WTC11 (cell line): ENCODE measurements around the gene CORO7. TPM values are rescaled to one million over a fixed set of nuclear protein-coding genes. Genes with fewer than 3 reads are reported as not detected.

Source experiments
- ATAC-seq: fragments of 200-7000 bp; cut with Tn5 transposase; 2 replicates; pipeline ENCODE4 v1.10.0; 2021; ENCODE audit warnings: mild to moderate bottlenecking, moderate library complexity
- CTCF ChIA-PET: fragments of 300-600 bp; sonication (Branson Sonifier 250); formaldehyde crosslinking; loops from one replicate; lab custom pipeline; 2021; ENCODE audit warnings: antibody characterized with exemption; lab: Charles Lee
- POLR2A ChIA-PET: fragments of 350-600 bp; sonication (Branson Sonifier 250); formaldehyde crosslinking; loops from one replicate; lab custom pipeline; 2021; ENCODE audit warnings: antibody characterized with exemption; lab: Charles Lee
- DNase-seq: peaks from one replicate; pipeline ENCODE4 v3.0.0; 2021; ENCODE audit warnings: low spot score
- H3K27ac Mint-ChIP-seq: 2 replicates; pipeline ENCODE4 v1.8.0; 2021; ENCODE audit warnings: mixed read lengths
- H3K27me3 Mint-ChIP-seq: 2 replicates; pipeline ENCODE4 v1.8.0; 2021; ENCODE audit warnings: low read depth, mild to moderate bottlenecking, moderate library complexity, mixed read lengths
- H3K36me3 Mint-ChIP-seq: 2 replicates; pipeline ENCODE4 v1.8.0; 2021; ENCODE audit warnings: mixed read lengths
- H3K4me1 Mint-ChIP-seq: 2 replicates; pipeline ENCODE4 v1.8.0; 2022; ENCODE audit warnings: mixed read lengths
- H3K4me3 Mint-ChIP-seq: 2 replicates; pipeline ENCODE4 v1.8.0; 2021; ENCODE audit warnings: mild to moderate bottlenecking, moderate library complexity, mixed read lengths
- H3K9me3 Mint-ChIP-seq: 2 replicates; pipeline ENCODE4 v1.8.0; 2021; ENCODE audit warnings: mixed read lengths
- CBFB ChIP-seq: sonication (generic); formaldehyde crosslinking; IDR thresholded peaks from 2 replicates; pipeline ENCODE4 v1.8.1; 2022; ENCODE audit warnings: mild to moderate bottlenecking, low read depth, missing genetic modification reagents
- CREB1 ChIP-seq: sonication (generic); formaldehyde crosslinking; IDR thresholded peaks from 2 replicates; pipeline ENCODE4 v1.8.0; 2023; ENCODE audit warnings: mild to moderate bottlenecking, missing genetic modification reagents
- ELF4 ChIP-seq: sonication (generic); formaldehyde crosslinking; IDR thresholded peaks from 2 replicates; pipeline ENCODE4 v1.8.1; 2022; ENCODE audit warnings: low read depth, mild to moderate bottlenecking, moderate library complexity, missing genetic modification reagents
- IRF2 ChIP-seq: sonication (generic); formaldehyde crosslinking; IDR thresholded peaks from 2 replicates; pipeline ENCODE4 v1.8.0; 2022; ENCODE audit warnings: low read depth, missing genetic modification reagents, borderline replicate concordance
- KAT7 ChIP-seq: sonication (generic); formaldehyde crosslinking; IDR thresholded peaks from 2 replicates; pipeline ENCODE4 v1.8.1; 2023; ENCODE audit warnings: missing genetic modification reagents, mild to moderate bottlenecking, borderline replicate concordance
- OVOL2 ChIP-seq: fragments of 250-450 bp; sonication (Bioruptor Pico); IDR thresholded peaks from 2 replicates; pipeline ENCODE4 v1.9.0; 2021; ENCODE audit warnings: mild to moderate bottlenecking, borderline replicate concordance
- TP53 ChIP-seq: sonication (generic); formaldehyde crosslinking; IDR thresholded peaks from 2 replicates; pipeline ENCODE4 v1.8.1; 2023; ENCODE audit warnings: mild to moderate bottlenecking, missing genetic modification reagents
- ZNF121 ChIP-seq: sonication (generic); formaldehyde crosslinking; IDR thresholded peaks from 2 replicates; pipeline ENCODE4 v1.8.0; 2023; ENCODE audit warnings: missing genetic modification reagents
- ZNF263 ChIP-seq: sonication (generic); formaldehyde crosslinking; IDR thresholded peaks from 2 replicates; pipeline ENCODE4 v1.8.1; 2022; ENCODE audit warnings: low read depth, mild to moderate bottlenecking, moderate library complexity, missing genetic modification reagents
- total RNA-seq: library from RNA; stranded (reverse); gene quantifications from 3 replicates; pipeline ENCODE4 v1.2.3, GENCODE V29; 2021
- TF ChIP-seq, protein P1 (sequence below): fragments of 200-600 bp; IDR thresholded peaks from 2 replicates; pipeline ENCODE4 v1.8.0; 2022; ENCODE audit warnings: antibody characterized with exemption
- TF ChIP-seq, protein P2 (sequence below): sonication (generic); formaldehyde crosslinking; conservative IDR thresholded peaks from 2 replicates; pipeline ENCODE4 v1.8.1; 2022; ENCODE audit warnings: mild to moderate bottlenecking, missing genetic modification reagents
- TF ChIP-seq, protein P3 (sequence below): sonication (generic); formaldehyde crosslinking; IDR thresholded peaks from 2 replicates; pipeline ENCODE4 v1.8.1; 2023; ENCODE audit warnings: mild to moderate bottlenecking, missing genetic modification reagents, borderline replicate concordance
- TF ChIP-seq, protein P4 (sequence below): sonication (generic); formaldehyde crosslinking; IDR thresholded peaks from 2 replicates; pipeline ENCODE4 v1.8.0; 2023; ENCODE audit warnings: missing genetic modification reagents
- TF ChIP-seq, protein P5 (sequence below): sonication (generic); formaldehyde crosslinking; IDR thresholded peaks from 2 replicates; pipeline ENCODE4 v1.8.1; 2022; ENCODE audit warnings: missing genetic modification reagents, borderline replicate concordance
- TF ChIP-seq, protein P6 (sequence below): fragments of 250-450 bp; sonication (Bioruptor Pico); conservative IDR thresholded peaks from 2 replicates; pipeline ENCODE4 v1.9.0; 2021; ENCODE audit warnings: mild to moderate bottlenecking

CORO7 gene
- total RNA-seq, 1 experiment from 2014 or later = 45.5 TPM

DNA sequence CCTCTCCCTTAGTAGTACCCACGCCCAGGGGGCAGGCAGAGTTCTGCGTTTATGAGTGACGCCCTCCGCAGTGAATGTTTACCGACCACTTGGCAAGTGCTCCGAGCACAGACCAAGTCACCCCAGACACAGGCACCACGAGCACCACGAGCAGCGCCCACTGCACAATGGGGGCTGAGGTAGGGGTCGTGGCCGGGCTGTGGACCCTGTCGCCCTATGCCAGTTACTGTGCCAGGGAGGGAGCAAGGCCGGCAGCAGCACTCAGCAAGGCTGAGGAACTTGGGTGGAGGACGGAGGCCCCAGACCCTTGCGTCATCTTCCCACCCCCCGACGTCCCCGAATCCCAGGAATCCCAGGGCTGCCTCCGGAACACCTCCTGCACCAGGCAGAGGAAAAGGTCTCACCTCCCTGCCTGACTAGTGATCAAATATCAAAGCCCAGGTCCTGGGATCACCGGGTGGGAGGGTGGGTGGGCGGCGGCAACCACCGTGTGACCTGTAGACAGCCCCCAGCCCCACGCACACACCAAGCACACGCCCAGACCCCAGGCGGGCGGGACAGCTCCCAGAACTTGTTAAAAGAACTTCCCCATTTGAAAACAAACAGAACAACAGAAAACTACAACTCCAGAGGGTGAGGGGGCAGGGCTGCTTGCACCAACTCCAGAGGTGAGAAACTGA, 39.4 kb downstream of the CORO7 start:
- Mint-ChIP-seq H3K27me3 (no peaks in the 10 kb centered on the region), H3K27ac (peak overlapping the region; percentile 94), H3K9me3 (no peaks in the 10 kb centered on the region), H3K4me3 (no peak overlapping the region), H3K36me3 (no peaks in the 10 kb centered on the region), H3K4me1 (peaks cover 50% of the 10 kb centered on the region)
- TF ChIP-seq, protein P1, sequence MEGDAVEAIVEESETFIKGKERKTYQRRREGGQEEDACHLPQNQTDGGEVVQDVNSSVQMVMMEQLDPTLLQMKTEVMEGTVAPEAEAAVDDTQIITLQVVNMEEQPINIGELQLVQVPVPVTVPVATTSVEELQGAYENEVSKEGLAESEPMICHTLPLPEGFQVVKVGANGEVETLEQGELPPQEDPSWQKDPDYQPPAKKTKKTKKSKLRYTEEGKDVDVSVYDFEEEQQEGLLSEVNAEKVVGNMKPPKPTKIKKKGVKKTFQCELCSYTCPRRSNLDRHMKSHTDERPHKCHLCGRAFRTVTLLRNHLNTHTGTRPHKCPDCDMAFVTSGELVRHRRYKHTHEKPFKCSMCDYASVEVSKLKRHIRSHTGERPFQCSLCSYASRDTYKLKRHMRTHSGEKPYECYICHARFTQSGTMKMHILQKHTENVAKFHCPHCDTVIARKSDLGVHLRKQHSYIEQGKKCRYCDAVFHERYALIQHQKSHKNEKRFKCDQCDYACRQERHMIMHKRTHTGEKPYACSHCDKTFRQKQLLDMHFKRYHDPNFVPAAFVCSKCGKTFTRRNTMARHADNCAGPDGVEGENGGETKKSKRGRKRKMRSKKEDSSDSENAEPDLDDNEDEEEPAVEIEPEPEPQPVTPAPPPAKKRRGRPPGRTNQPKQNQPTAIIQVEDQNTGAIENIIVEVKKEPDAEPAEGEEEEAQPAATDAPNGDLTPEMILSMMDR = no peak
- TF ChIP-seq, protein P2, sequence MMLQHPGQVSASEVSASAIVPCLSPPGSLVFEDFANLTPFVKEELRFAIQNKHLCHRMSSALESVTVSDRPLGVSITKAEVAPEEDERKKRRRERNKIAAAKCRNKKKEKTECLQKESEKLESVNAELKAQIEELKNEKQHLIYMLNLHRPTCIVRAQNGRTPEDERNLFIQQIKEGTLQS (CRISPR knock-in tag) = no peak
- TF ChIP-seq CBFB (no peak), KAT7 (CRISPR knock-in tag) (no peak), OVOL2 (CRISPR knock-in tag) (no peak), TP53 (CRISPR knock-in tag) (no peak), ZNF121 (CRISPR knock-in tag) (no peak), CREB1 (no peak), ZNF263 (CRISPR knock-in tag) (no peak), IRF2 (CRISPR knock-in tag) (no peak), ELF4 (CRISPR knock-in tag) (no peak)
- TF ChIP-seq, protein P3, sequence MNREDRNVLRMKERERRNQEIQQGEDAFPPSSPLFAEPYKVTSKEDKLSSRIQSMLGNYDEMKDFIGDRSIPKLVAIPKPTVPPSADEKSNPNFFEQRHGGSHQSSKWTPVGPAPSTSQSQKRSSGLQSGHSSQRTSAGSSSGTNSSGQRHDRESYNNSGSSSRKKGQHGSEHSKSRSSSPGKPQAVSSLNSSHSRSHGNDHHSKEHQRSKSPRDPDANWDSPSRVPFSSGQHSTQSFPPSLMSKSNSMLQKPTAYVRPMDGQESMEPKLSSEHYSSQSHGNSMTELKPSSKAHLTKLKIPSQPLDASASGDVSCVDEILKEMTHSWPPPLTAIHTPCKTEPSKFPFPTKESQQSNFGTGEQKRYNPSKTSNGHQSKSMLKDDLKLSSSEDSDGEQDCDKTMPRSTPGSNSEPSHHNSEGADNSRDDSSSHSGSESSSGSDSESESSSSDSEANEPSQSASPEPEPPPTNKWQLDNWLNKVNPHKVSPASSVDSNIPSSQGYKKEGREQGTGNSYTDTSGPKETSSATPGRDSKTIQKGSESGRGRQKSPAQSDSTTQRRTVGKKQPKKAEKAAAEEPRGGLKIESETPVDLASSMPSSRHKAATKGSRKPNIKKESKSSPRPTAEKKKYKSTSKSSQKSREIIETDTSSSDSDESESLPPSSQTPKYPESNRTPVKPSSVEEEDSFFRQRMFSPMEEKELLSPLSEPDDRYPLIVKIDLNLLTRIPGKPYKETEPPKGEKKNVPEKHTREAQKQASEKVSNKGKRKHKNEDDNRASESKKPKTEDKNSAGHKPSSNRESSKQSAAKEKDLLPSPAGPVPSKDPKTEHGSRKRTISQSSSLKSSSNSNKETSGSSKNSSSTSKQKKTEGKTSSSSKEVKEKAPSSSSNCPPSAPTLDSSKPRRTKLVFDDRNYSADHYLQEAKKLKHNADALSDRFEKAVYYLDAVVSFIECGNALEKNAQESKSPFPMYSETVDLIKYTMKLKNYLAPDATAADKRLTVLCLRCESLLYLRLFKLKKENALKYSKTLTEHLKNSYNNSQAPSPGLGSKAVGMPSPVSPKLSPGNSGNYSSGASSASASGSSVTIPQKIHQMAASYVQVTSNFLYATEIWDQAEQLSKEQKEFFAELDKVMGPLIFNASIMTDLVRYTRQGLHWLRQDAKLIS (CRISPR knock-in tag) = no peak
- TF ChIP-seq, protein P4, sequence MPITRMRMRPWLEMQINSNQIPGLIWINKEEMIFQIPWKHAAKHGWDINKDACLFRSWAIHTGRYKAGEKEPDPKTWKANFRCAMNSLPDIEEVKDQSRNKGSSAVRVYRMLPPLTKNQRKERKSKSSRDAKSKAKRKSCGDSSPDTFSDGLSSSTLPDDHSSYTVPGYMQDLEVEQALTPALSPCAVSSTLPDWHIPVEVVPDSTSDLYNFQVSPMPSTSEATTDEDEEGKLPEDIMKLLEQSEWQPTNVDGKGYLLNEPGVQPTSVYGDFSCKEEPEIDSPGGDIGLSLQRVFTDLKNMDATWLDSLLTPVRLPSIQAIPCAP (CRISPR knock-in tag) = no peak
- TF ChIP-seq, protein P5, sequence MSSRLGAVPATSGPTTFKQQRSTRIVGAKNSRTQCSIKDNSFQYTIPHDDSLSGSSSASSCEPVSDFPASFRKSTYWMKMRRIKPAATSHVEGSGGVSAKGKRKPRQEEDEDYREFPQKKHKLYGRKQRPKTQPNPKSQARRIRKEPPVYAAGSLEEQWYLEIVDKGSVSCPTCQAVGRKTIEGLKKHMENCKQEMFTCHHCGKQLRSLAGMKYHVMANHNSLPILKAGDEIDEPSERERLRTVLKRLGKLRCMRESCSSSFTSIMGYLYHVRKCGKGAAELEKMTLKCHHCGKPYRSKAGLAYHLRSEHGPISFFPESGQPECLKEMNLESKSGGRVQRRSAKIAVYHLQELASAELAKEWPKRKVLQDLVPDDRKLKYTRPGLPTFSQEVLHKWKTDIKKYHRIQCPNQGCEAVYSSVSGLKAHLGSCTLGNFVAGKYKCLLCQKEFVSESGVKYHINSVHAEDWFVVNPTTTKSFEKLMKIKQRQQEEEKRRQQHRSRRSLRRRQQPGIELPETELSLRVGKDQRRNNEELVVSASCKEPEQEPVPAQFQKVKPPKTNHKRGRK = no peak
- TF ChIP-seq, protein P6, sequence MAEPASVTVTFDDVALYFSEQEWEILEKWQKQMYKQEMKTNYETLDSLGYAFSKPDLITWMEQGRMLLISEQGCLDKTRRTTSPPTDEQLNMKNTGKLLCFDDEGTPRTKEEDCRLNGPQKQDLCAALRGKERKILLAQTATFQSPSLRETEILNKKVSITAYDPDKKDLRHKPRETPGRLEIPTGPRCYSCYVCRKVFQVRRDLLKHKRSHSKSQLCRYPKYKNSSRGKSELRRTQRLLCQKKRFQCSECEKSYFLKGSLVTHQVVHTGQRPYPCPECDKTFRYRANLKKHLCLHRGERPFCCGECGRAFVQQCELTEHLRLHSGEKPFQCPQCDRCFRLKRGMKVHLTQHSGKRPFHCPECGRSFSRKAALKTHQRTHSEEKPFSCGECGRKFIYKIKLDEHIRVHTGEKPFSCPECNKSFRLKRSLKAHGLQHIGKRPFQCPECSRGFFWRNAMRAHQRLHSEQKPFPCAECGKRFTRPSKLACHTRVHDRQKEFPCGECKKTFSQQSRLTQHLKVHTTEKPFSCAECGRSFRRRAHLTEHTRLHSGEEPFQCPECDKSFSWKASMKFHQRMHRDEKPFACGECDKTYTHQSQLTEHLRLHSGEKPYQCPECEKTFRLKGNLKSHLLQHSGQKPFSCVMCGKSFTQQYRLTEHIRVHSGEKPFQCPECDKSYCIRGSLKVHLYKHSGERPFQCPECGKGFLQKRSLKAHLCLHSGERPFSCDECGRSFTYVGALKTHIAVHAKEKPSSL (CRISPR knock-in tag) = no peak
- no peak for DNase-seq
- no peak for ATAC-seq
- CTCF ChIA-PET = interaction anchor here (0.6 to 11.7 kb wide), 25 partner anchors 8 to 188 kb away, joined by 3 to 273 read pairs (median 6); partner anchors contain the start of gene PAM16
- POLR2A ChIA-PET = interaction anchor here (0.5 to 3.4 kb wide), 6 partner anchors 12 to 94 kb away, joined by 3 to 25 read pairs (median 4); no protein-coding TSS in a partner anchor
